Psoas muscle (tissue), 8 donors: Measurements from ENCODE around the gene B4GALT6. TPM values are rescaled to one million over a fixed set of nuclear protein-coding genes. Genes with fewer than 3 reads are reported as not detected.

Source experiments
- ATAC-seq, 4 donors: fragments of 200-7000 bp; cut with Tn5 transposase; one replicate each; pipeline ENCODE4 v1.9.1; 2020; ENCODE audit warnings: moderate library complexity in 3 of 4, mild to moderate bottlenecking in 2 of 4
- DNase-seq, 2 donors: peaks; one replicate each; pipeline ENCODE4 v3.0.0-alpha.2; 2020
- H3K27ac ChIP-seq: fragments of 200-600 bp; one replicate; pipeline ENCODE4 v1.8.0; 2022
- H3K27me3 ChIP-seq, 3 donors: fragments of 200-600 bp in 1 of 3; one replicate each; pipeline versions ENCODE4 v1.6.1 to v1.8.0; 2013 to 2022; ENCODE audit warnings: low read length in 2 of 3, mild to moderate bottlenecking in 2 of 3, moderate library complexity in 1 of 3; ENCODE audit not compliant: insufficient read depth in 3 of 3
- H3K36me3 ChIP-seq, 2 donors: fragments of 200-600 bp in 1 of 2; one replicate each; pipeline versions ENCODE4 v1.6.1 to v1.8.0; 2013 to 2022; ENCODE audit warnings: low read depth in 1 of 2, mild to moderate bottlenecking in 1 of 2, moderate library complexity in 1 of 2; ENCODE audit not compliant: insufficient read depth in 1 of 2
- H3K4me1 ChIP-seq: fragments of 200-600 bp; one replicate; pipeline ENCODE4 v1.8.0; 2022
- H3K4me3 ChIP-seq: fragments of 200-600 bp; one replicate; pipeline ENCODE4 v1.8.0; 2022; ENCODE audit warnings: mild to moderate bottlenecking
- H3K9me3 ChIP-seq: fragments of 200-600 bp; one replicate; pipeline ENCODE4 v1.8.0; 2022
- WGBS, 3 donors: extraction: QIAGEN DNeasy Blood & Tissue Kit; methylation state at CpG; one replicate each; pipeline versions ENCODE4 v1.1.6 to v1.1.7; 2013; 5-methylcytosine and 5-hydroxymethylcytosine counted together
- intact Hi-C, 2 donors: fragments of 100-400 bp; cut with DNase I; formaldehyde crosslinking; loops; one replicate each; pipeline versions ENCODE4 v1.11.0 to v1.14.2; 2022
- polyA plus RNA-seq, 3 donors: library from polyadenylated mRNA; stranded (reverse); fragments of 200-250 nt; gene quantifications; one replicate each; pipeline ENCODE4 v1.2.3, GENCODE V29; 2013
- total RNA-seq, 4 donors: library from RNA; stranded (reverse); fragmentation: NEBNext Ultra II Directional in 2 of 4; extraction: Animal tissue kit (Norgen Biotek cat#: 25700) in 2 of 4; gene quantifications; one replicate each; pipeline versions ENCODE4 v1.2.1 to v1.2.4, GENCODE V29; 2021 to 2023
- TF ChIP-seq, protein P1 (sequence below): fragments of 200-600 bp; IDR thresholded peaks from one replicate; pipeline ENCODE4 v1.8.0; 2022; ENCODE audit warnings: antibody characterized with exemption
- donor health status: healthy with polysubstance abuse.
- donor health status: DM: no; HTN: no; CAD: no; lungs with moderate emphysema.
- donor health status: Bipolar disorder and iron deficiency.
- donor health status: healthy.
- donor health status: DM: yes; HTN: yes; CAD: no.
- donor health status: DM: no; HTN: no; CAD: no.
- donor health status: DM: no; HTN: no; CAD: no.
- donor health status: DM: yes; HTN: yes; CAD: no.

Gene B4GALT6
- total and polyA plus RNA-seq, 7 donors, result 0.98 to 13.3 (median 6.7) TPM

GRCh38 chr18:31671951-31672350, 12.4 kb downstream of the B4GALT6 start:
- 96 to 98% (median 97%) methylated on average over 1 of the region's 1 CpG for WGBS, 3 donors
- TF ChIP-seq, protein P1, sequence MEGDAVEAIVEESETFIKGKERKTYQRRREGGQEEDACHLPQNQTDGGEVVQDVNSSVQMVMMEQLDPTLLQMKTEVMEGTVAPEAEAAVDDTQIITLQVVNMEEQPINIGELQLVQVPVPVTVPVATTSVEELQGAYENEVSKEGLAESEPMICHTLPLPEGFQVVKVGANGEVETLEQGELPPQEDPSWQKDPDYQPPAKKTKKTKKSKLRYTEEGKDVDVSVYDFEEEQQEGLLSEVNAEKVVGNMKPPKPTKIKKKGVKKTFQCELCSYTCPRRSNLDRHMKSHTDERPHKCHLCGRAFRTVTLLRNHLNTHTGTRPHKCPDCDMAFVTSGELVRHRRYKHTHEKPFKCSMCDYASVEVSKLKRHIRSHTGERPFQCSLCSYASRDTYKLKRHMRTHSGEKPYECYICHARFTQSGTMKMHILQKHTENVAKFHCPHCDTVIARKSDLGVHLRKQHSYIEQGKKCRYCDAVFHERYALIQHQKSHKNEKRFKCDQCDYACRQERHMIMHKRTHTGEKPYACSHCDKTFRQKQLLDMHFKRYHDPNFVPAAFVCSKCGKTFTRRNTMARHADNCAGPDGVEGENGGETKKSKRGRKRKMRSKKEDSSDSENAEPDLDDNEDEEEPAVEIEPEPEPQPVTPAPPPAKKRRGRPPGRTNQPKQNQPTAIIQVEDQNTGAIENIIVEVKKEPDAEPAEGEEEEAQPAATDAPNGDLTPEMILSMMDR, result no peak
- no peak overlapping the region for H3K4me3 ChIP-seq
- intact Hi-C loops, result no loop called here
- ATAC-seq, result no peak
- no peaks in the 10 kb centered on the region for H3K36me3 ChIP-seq
- no peaks in the 10 kb centered on the region for H3K4me1 ChIP-seq
- H3K9me3 ChIP-seq, result no peaks in the 10 kb centered on the region
- no peak overlapping the region for H3K27ac ChIP-seq
- H3K27me3 ChIP-seq, result no peaks in the 10 kb centered on the region
- DNase-seq, result no peak

DNA sequence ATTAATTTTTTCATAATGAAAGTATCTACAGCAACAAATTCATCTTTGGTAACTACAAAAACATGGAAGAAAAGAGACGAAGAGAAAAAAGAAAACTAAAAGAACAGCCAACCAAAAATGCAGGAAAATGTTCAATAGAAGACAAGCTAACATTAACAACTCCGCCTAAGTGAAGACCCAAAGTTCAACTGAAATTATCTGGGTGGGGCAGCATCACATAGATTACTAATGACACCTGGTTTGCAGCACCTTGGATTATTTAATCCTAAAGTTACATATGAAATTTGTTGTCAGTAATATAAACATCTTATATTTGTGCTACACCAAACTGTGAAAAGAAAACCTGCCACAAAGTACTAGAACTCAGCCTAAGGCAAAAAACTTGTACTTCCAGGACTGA, 14.8 kb downstream of the B4GALT6 start:
- Histone ChIP-seq H3K4me3 (no peak overlapping the region), H3K27me3 (no peaks in the 10 kb centered on the region), H3K4me1 (no peaks in the 10 kb centered on the region), H3K27ac (no peak overlapping the region), H3K36me3 (no peaks in the 10 kb centered on the region), H3K9me3 (no peaks in the 10 kb centered on the region)
- intact Hi-C loops, result no loop called here
- ATAC-seq (no peak), DNase-seq (no peak)
- 93 to 99% (median 94%) methylated on average over 2 of the region's 2 CpGs for WGBS, 3 donors
- TF ChIP-seq, protein P1, result no peak

DNA sequence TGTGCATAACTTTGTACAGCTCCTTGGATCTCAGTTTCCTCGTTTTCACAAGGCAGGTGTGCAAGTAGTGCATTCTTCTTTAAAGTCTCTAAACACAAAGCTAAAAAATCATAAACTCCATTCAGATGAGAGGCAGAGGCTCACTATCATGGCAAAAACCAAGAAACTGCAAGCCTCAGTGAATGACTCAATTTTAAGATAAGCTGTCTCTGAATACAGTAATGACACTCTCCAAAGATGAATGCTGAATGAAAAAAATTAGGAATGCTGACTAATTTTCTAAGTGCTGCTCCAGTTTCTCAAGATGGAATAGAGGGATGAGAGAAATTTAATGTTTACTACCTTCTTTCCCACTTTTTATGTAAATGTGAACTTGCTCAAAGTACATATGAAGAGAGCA, 17.2 kb downstream of the B4GALT6 start:
- Histone ChIP-seq H3K36me3 (no peaks in the 10 kb centered on the region), H3K9me3 (no peaks in the 10 kb centered on the region)
- intact Hi-C loops, result no loop called here

GRCh38 chr18:31666055-31666454, 18.3 kb downstream of the B4GALT6 start:
- Histone ChIP-seq H3K27me3 (no peaks in the 10 kb centered on the region), H3K9me3 (no peaks in the 10 kb centered on the region), H3K4me1 (no peaks in the 10 kb centered on the region), H3K4me3 (no peak overlapping the region), H3K36me3 (no peaks in the 10 kb centered on the region), H3K27ac (no peak overlapping the region)
- no peak for DNase-seq
- intact Hi-C loops, result no loop called here
- ATAC-seq, result no peak
- WGBS, 3 donors, result 82 to 85% (median 84%) methylated on average over 5 of the region's 5 CpGs
- TF ChIP-seq, protein P1, result no peak

More for the DNA sequence above, 17.2 kb downstream of the B4GALT6 start:
- H3K27me3 ChIP-seq, result no peaks in the 10 kb centered on the region
- DNase-seq (no peak), ATAC-seq (no peak)
- WGBS, 3 donors, result 66 to 75% (median 72%) methylated on average over 1 of the region's 1 CpG
- no peak overlapping the region for H3K4me3 ChIP-seq
- TF ChIP-seq, protein P1, result no peak
- H3K27ac ChIP-seq, result no peak overlapping the region
- H3K4me1 ChIP-seq, result no peaks in the 10 kb centered on the region

DNA sequence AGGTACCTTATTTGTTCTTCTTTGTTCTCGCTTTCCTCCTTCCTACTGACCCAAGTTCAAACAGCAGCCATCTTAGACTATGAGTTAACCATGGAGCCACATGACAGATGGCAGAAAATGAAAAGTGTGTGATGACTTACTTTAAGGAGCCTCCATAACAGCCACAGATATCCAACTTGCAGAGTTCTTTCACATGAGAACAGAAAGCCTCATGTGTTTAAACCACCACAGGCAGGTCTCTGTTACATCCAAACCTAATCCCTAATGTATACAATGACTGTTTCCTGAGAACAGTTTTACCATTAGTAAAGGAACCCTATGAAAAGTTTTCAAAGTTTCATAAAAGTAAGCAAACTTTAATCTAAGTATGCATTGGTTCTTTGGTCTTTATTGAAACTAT, 20.3 kb downstream of the B4GALT6 start:
- no peaks in the 10 kb centered on the region for H3K9me3 ChIP-seq
- DNase-seq (no peak), ATAC-seq (no peak)
- H3K27ac ChIP-seq, result no peak overlapping the region
- TF ChIP-seq, protein P1, result no peak
- H3K4me1 ChIP-seq, result peaks cover 4% of the 10 kb centered on the region
- intact Hi-C loops, result no loop called here
- no peak overlapping the region for H3K4me3 ChIP-seq
- no peaks in the 10 kb centered on the region for H3K36me3 ChIP-seq
- WGBS, 3 donors, result 94 to 100% (median 100%) methylated on average over 1 of the region's 1 CpG
- no peaks in the 10 kb centered on the region for H3K27me3 ChIP-seq
